Stimulated activated naive B cell treated with anti-CD40 and anti-IgM and Interleukin-4, amounts not matched to agents 10 μg/mL and 1 μg/mL and 100 μg/mL, for 72 hours (primary cell): ENCODE measurements around the gene STK11IP.

Experiments
- ATAC-seq, 2 donors: fragments of 150-1000 bp; cut with Tn5 transposase; replicated peaks; 2 replicates each; pipeline ENCODE4 v1.10.0; 2021; ENCODE audit warnings: moderate library complexity in 1 of 2
- DNase-seq: peaks from one replicate; pipeline ENCODE4 v3.0.0; 2021
- H3K27ac Mint-ChIP-seq: one replicate; pipeline ENCODE4 v1.8.0; 2022; ENCODE audit warnings: mild to moderate bottlenecking, mixed read lengths
- H3K27me3 Mint-ChIP-seq, 2 donors: one replicate each; pipeline ENCODE4 v1.8.0; 2022; ENCODE audit warnings: mixed read lengths in 2 of 2
- H3K36me3 Mint-ChIP-seq, 2 donors: one replicate each; pipeline ENCODE4 v1.8.0; 2022; ENCODE audit warnings: mixed read lengths in 2 of 2, mild to moderate bottlenecking in 1 of 2
- H3K4me1 Mint-ChIP-seq, 2 donors: one replicate each; pipeline ENCODE4 v1.8.0; 2022; ENCODE audit warnings: mixed read lengths in 2 of 2, mild to moderate bottlenecking in 1 of 2
- H3K4me3 Mint-ChIP-seq, 2 donors: one replicate each; pipeline ENCODE4 v1.8.0; 2022; ENCODE audit warnings: mild to moderate bottlenecking in 2 of 2, mixed read lengths in 2 of 2, moderate library complexity in 1 of 2
- H3K9me3 Mint-ChIP-seq, 2 donors: one replicate each; pipeline ENCODE4 v1.8.0; 2022; ENCODE audit warnings: mixed read lengths in 2 of 2, mild to moderate bottlenecking in 1 of 2

The STK11IP gene

GRCh38 chr2:219557791-219558785 lies 39.6 kb upstream of the STK11IP start:
- no peaks in the 10 kb centered on the region for H3K36me3 Mint-ChIP-seq
- no peaks in the 10 kb centered on the region for H3K4me1 Mint-ChIP-seq
- no peak for DNase-seq
- no peaks in the 10 kb centered on the region for H3K9me3 Mint-ChIP-seq
- no peak overlapping the region for H3K4me3 Mint-ChIP-seq
- H3K27me3 Mint-ChIP-seq = peaks cover 58 to 72% of the 10 kb centered on the region in 2 donors
- no peak overlapping the region for H3K27ac Mint-ChIP-seq
- ATAC-seq = no peak

GRCh38 chr2:219559156-219559915 lies 38.3 kb upstream of the STK11IP start:
- Mint-ChIP-seq H3K36me3 (no peaks in the 10 kb centered on the region), H3K9me3 (peaks cover 0 to under 1% of the 10 kb centered on the region in 2 donors), H3K27ac (no peak overlapping the region), H3K4me3 (no peak overlapping the region), H3K27me3 (peaks cover 56 to 62% of the 10 kb centered on the region in 2 donors), H3K4me1 (no peaks in the 10 kb centered on the region)
- DNase-seq (no peak), ATAC-seq (no peak)

- Mint-ChIP-seq H3K27me3 (peaks cover 50 to 57% of the 10 kb centered on the region in 2 donors), H3K27ac (no peak overlapping the region), H3K4me3 (no peak overlapping the region), H3K36me3 (no peaks in the 10 kb centered on the region), H3K9me3 (peaks cover 0 to 2% of the 10 kb centered on the region in 2 donors), H3K4me1 (no peaks in the 10 kb centered on the region)
- DNase-seq (no peak), ATAC-seq (peak; percentile 36 to 45)
Measured at GRCh38 chr2:219560037-219560892, 37.4 kb upstream of the STK11IP start.

- Mint-ChIP-seq H3K4me3 (no peak overlapping the region), H3K4me1 (no peaks in the 10 kb centered on the region), H3K27ac (no peak overlapping the region), H3K27me3 (peaks cover 46 to 54% of the 10 kb centered on the region in 2 donors), H3K36me3 (no peaks in the 10 kb centered on the region), H3K9me3 (peaks cover 0 to 2% of the 10 kb centered on the region in 2 donors)
- ATAC-seq (no peak), DNase-seq (no peak)
Measured at GRCh38 chr2:219560893-219561178, 36.8 kb upstream of the STK11IP start.

- no peaks in the 10 kb centered on the region for H3K4me1 Mint-ChIP-seq
- no peak for DNase-seq
- H3K4me3 Mint-ChIP-seq = no peak overlapping the region
- no peaks in the 10 kb centered on the region for H3K36me3 Mint-ChIP-seq
- peaks cover 0 to 2% of the 10 kb centered on the region in 2 donors for H3K9me3 Mint-ChIP-seq
- peaks cover 49 to 55% of the 10 kb centered on the region in 2 donors for H3K27me3 Mint-ChIP-seq
- no peak overlapping the region for H3K27ac Mint-ChIP-seq
- ATAC-seq = no peak
Measured at GRCh38 chr2:219561179-219562048, 36.2 kb upstream of the STK11IP start.

GRCh38 chr2:219562049-219563020 lies 35.3 kb upstream of the STK11IP start:
- no peak overlapping the region for H3K27ac Mint-ChIP-seq
- H3K4me3 Mint-ChIP-seq = no peak overlapping the region
- H3K4me1 Mint-ChIP-seq = no peaks in the 10 kb centered on the region
- no peak for ATAC-seq
- peaks cover 54 to 56% of the 10 kb centered on the region in 2 donors for H3K27me3 Mint-ChIP-seq
- H3K9me3 Mint-ChIP-seq = peaks cover 0 to 2% of the 10 kb centered on the region in 2 donors
- H3K36me3 Mint-ChIP-seq = no peaks in the 10 kb centered on the region
- no peak for DNase-seq

- Mint-ChIP-seq H3K27ac (peak overlapping the region; percentile 15), H3K36me3 (no peaks in the 10 kb centered on the region), H3K9me3 (peaks cover 0 to 2% of the 10 kb centered on the region in 2 donors), H3K4me1 (no peaks in the 10 kb centered on the region), H3K27me3 (peaks cover 55 to 58% of the 10 kb centered on the region in 2 donors), H3K4me3 (no peak overlapping the region)
- ATAC-seq (no peak), DNase-seq (no peak)
Measured at GRCh38 chr2:219563271-219563928, 34.3 kb upstream of the STK11IP start.

GRCh38 chr2:219565130-219566080 lies 32.3 kb upstream of the STK11IP start:
- no peak overlapping the region for H3K4me3 Mint-ChIP-seq
- peaks cover 0 to 2% of the 10 kb centered on the region in 2 donors for H3K9me3 Mint-ChIP-seq
- DNase-seq = no peak
- ATAC-seq = no peak
- H3K4me1 Mint-ChIP-seq = no peaks in the 10 kb centered on the region
- H3K36me3 Mint-ChIP-seq = no peaks in the 10 kb centered on the region
- H3K27ac Mint-ChIP-seq = no peak overlapping the region
- H3K27me3 Mint-ChIP-seq = peaks cover 60 to 68% of the 10 kb centered on the region in 2 donors

- no peak overlapping the region for H3K27ac Mint-ChIP-seq
- H3K36me3 Mint-ChIP-seq = no peaks in the 10 kb centered on the region
- DNase-seq (no peak), ATAC-seq (no peak)
- H3K27me3 Mint-ChIP-seq = peaks cover 56 to 59% of the 10 kb centered on the region in 2 donors
- H3K4me1 Mint-ChIP-seq = peaks cover 0 to 2% of the 10 kb centered on the region in 2 donors
- H3K4me3 Mint-ChIP-seq = no peak overlapping the region
- peaks cover 0 to 2% of the 10 kb centered on the region in 2 donors for H3K9me3 Mint-ChIP-seq
Measured at GRCh38 chr2:219566640-219567039, 31.0 kb upstream of the STK11IP start.

- Mint-ChIP-seq H3K4me1 (peaks cover 0 to 6% of the 10 kb centered on the region in 2 donors), H3K4me3 (no peak overlapping the region), H3K9me3 (peaks cover 0 to 2% of the 10 kb centered on the region in 2 donors), H3K27ac (no peak overlapping the region), H3K36me3 (no peaks in the 10 kb centered on the region), H3K27me3 (peaks cover 59 to 61% of the 10 kb centered on the region in 2 donors)
- ATAC-seq (no peak), DNase-seq (no peak)
Measured at GRCh38 chr2:219567131-219567530, 30.5 kb upstream of the STK11IP start.

GRCh38 chr2:219567791-219568361 lies 29.8 kb upstream of the STK11IP start:
- no peak for ATAC-seq
- Mint-ChIP-seq H3K27me3 (peaks cover 56 to 61% of the 10 kb centered on the region in 2 donors), H3K4me3 (no peak overlapping the region), H3K4me1 (peaks cover 0 to 7% of the 10 kb centered on the region in 2 donors), H3K27ac (no peak overlapping the region), H3K36me3 (no peaks in the 10 kb centered on the region), H3K9me3 (peaks cover 0 to 2% of the 10 kb centered on the region in 2 donors)
- no peak for DNase-seq
